PFSK-1 (cell line): ENCODE measurements around the gene GRM3.

Experiments
- FOXP2 ChIP-seq: optimal IDR thresholded peaks from 2 replicates; pipeline ENCODE3; 2011; ENCODE audit warnings: borderline replicate concordance, control low read depth, inconsistent platforms; ENCODE audit not compliant: insufficient read depth; ENCODE audit errors: extremely low read length, extremely low read depth
- POLR2AphosphoS5 ChIP-seq: IDR thresholded peaks from 2 replicates; pipeline ENCODE4 v1.6.1; 2012; ENCODE audit warnings: low read depth, mild to moderate bottlenecking, control low read depth, low read length, moderate library complexity
- SIN3A ChIP-seq: IDR thresholded peaks from 2 replicates; pipeline ENCODE4 v1.6.1; 2012; ENCODE audit warnings: mild to moderate bottlenecking, low read length, moderate library complexity, borderline replicate concordance; ENCODE audit not compliant: insufficient read depth
- TAF1 ChIP-seq: IDR thresholded peaks from 2 replicates; pipeline ENCODE4 v1.6.1; 2012; ENCODE audit warnings: low read length, control low read depth, borderline replicate concordance; ENCODE audit not compliant: insufficient read depth
- TF ChIP-seq, protein P1 (sequence below), 2 experiments: IDR thresholded peaks; 2 replicates each; pipeline versions ENCODE4 v1.6.1 to v1.8.0; 2011 to 2012; ENCODE audit warnings: low read depth in 2 of 2, low read length in 2 of 2, control low read depth in 1 of 2, inconsistent platforms in 1 of 2, mild to moderate bottlenecking in 1 of 2, moderate library complexity in 1 of 2; ENCODE audit not compliant: insufficient read depth in 1 of 2

GRM3 gene

DNA sequence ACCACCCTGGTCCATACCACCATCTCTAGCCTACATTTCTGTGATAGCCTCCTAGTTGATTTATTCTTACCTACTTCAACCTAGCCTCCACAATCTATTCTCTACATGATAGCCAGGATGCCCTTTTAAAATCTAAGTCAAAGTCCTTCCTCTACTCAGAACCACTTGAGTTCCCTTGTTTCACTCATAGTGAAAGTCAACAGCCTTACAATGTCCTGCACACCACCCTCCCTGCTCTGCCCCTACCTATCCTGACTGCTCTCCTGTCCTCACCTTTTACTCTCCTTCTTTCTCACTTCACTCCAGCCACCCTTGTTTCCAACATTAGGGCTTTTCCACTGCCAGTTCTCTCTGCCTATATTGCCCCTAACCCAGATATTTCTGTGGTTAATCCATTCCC is 146.7 kb downstream of the GRM3 start:
- TF ChIP-seq POLR2AphosphoS5, result no peak
- no peak for TF ChIP-seq SIN3A
- TF ChIP-seq FOXP2, result no peak
- TF ChIP-seq TAF1, result no peak
- TF ChIP-seq, protein P1, sequence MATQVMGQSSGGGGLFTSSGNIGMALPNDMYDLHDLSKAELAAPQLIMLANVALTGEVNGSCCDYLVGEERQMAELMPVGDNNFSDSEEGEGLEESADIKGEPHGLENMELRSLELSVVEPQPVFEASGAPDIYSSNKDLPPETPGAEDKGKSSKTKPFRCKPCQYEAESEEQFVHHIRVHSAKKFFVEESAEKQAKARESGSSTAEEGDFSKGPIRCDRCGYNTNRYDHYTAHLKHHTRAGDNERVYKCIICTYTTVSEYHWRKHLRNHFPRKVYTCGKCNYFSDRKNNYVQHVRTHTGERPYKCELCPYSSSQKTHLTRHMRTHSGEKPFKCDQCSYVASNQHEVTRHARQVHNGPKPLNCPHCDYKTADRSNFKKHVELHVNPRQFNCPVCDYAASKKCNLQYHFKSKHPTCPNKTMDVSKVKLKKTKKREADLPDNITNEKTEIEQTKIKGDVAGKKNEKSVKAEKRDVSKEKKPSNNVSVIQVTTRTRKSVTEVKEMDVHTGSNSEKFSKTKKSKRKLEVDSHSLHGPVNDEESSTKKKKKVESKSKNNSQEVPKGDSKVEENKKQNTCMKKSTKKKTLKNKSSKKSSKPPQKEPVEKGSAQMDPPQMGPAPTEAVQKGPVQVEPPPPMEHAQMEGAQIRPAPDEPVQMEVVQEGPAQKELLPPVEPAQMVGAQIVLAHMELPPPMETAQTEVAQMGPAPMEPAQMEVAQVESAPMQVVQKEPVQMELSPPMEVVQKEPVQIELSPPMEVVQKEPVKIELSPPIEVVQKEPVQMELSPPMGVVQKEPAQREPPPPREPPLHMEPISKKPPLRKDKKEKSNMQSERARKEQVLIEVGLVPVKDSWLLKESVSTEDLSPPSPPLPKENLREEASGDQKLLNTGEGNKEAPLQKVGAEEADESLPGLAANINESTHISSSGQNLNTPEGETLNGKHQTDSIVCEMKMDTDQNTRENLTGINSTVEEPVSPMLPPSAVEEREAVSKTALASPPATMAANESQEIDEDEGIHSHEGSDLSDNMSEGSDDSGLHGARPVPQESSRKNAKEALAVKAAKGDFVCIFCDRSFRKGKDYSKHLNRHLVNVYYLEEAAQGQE (IDR thresholded peaks at IDR 0.05; ENCODE audit: insufficient read depth in 1 of 2, low read depth in 2 of 2, low read length in 2 of 2), result no peak

DNA sequence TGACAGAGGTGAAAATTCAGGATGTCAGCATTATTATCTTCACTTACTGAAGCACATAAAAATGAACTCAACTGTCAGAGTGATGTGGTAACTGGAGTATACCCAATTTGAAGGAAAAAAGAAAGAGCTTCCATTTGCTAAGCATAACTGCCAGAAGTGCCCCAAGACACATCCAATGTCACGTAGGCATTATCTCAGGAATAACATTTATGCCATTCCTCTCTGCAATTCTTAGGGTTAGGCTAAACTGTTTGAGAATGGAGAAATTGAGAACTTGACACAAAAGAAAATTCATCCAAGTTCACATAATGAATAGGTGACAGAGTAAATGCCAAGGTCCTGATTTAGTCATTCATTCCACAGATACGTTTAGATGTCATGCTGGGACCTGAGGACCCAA is 148.6 kb downstream of the GRM3 start:
- TF ChIP-seq, protein P1 (IDR thresholded peaks at IDR 0.05; ENCODE audit: insufficient read depth in 1 of 2, low read depth in 2 of 2, low read length in 2 of 2), result no peak
- TF ChIP-seq FOXP2 (no peak), POLR2AphosphoS5 (no peak), TAF1 (no peak), SIN3A (no peak)

DNA sequence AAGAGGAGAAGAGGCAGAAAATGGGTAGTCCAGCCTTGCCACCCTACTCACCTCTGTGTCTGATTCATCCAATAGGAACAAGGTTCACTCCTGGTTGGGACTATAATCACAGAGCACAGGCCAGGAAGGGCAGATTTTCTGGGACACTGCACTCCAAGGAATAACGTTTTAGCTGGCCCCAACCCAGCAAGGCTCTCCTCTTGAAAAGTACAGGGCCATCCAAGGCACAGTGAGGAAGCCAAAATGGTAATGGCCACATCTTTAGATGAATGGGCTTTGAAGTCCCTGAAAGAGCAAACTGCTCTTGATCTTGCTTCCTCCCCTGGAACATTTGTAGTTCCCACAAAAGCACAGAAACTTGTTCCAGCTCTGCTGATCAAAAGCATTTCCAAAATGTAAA is 149.4 kb downstream of the GRM3 start:
- TF ChIP-seq TAF1, result no peak
- TF ChIP-seq FOXP2, result no peak
- TF ChIP-seq SIN3A, result no peak
- TF ChIP-seq POLR2AphosphoS5, result no peak
- TF ChIP-seq, protein P1 (IDR thresholded peaks at IDR 0.05; ENCODE audit: insufficient read depth in 1 of 2, low read depth in 2 of 2, low read length in 2 of 2), result no peak

DNA sequence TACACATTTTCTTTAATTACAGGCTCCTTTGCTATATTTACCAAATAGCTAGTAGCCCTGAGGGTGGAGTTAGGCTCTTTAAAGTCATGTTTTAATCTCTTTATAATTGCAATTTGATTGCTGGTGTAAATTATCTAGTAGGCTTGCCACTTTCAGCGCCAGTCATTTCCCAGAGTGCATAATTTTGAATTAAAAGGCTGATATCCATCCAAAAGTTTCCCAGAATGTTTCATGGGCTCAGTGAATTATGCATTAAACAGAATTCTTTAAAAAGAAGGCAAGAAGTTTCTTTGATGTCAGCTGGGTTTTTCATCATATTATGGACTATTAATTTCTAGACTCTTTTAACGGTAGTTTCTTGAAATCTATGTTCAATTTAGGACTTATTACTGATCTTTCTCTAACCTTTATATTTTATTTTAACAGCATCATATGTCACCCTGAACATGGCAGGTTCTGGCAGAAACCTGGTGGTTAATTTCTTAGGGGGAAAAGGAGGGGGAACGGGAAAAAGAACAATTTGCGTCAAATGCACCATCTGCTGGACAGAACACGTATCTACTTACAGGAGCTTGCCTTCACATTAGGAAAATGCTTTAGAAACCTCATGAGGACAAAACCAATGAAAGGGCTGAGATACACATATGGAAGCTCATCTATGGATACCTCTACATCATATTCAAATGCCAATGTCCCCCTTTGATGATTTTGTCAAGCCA is 171.1 kb downstream of the GRM3 start:
- TF ChIP-seq TAF1 (no peak), FOXP2 (no peak), SIN3A (no peak), POLR2AphosphoS5 (no peak)
- TF ChIP-seq, protein P1 (IDR thresholded peaks at IDR 0.05; ENCODE audit: insufficient read depth in 1 of 2, low read depth in 2 of 2, low read length in 2 of 2), result no peak

DNA sequence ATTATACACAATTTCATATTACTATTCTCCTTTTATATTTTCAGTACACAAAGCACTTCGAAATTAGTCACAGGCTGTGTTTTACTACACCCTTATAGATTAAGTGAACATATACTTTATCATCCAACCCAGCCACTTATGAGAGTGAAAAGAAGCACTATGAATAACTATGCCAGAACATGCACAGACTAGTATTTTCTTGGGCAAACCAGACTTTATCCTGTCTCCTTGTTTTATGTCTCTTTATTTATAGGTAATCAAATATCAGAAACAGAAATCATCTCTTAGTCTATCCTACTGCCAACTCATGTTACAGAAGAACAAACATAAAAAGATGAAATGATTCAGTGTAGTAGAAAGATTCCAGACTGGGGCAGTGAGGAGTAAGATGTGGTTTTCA is 171.8 kb downstream of the GRM3 start:
- TF ChIP-seq, protein P1 (IDR thresholded peaks at IDR 0.05; ENCODE audit: insufficient read depth in 1 of 2, low read depth in 2 of 2, low read length in 2 of 2), result no peak
- TF ChIP-seq TAF1, result no peak
- no peak for TF ChIP-seq FOXP2
- no peak for TF ChIP-seq SIN3A
- TF ChIP-seq POLR2AphosphoS5, result no peak
